IPS DF 6.9 (cell line): Measurements from ENCODE around the gene CDC14A.
"Not testable (repeated sequence)": the region's sequence is repeated elsewhere in the genome, so short reads cannot be mapped to it uniquely, and the experiment has no call there.

ENCODE experiments used
- DNase-seq: peaks from one replicate; pipeline ENCODE4 v3.0.0-alpha.2; 2013; ENCODE audit warnings: low read depth, low spot score
- H3K27ac ChIP-seq: one replicate; pipeline ENCODE4 v1.5.1; 2013; ENCODE audit warnings: low read length, control low read depth
- H3K27me3 ChIP-seq: 2 replicates; pipeline ENCODE4 v1.6.1; 2013; ENCODE audit warnings: mild to moderate bottlenecking, low read length; ENCODE audit not compliant: control insufficient read depth, insufficient read depth
- H3K36me3 ChIP-seq: 2 replicates; pipeline ENCODE4 v1.6.1; 2013; ENCODE audit warnings: low read length; ENCODE audit not compliant: control insufficient read depth, insufficient read depth
- H3K4me1 ChIP-seq: 2 replicates; pipeline ENCODE4 v1.6.1; 2013; ENCODE audit warnings: low read length; ENCODE audit not compliant: control insufficient read depth, insufficient read depth
- H3K4me3 ChIP-seq: 2 replicates; pipeline ENCODE4 v1.5.1; 2013; ENCODE audit warnings: mild to moderate bottlenecking, low read length
- H3K9me3 ChIP-seq: 2 replicates; pipeline ENCODE4 v1.6.1; 2013; ENCODE audit warnings: low read length, inconsistent platforms; ENCODE audit not compliant: control insufficient read depth, insufficient read depth
- WGBS: extraction: QIAGEN DNeasy Blood & Tissue Kit; methylation state at CpG from one replicate; pipeline ENCODE4 v1.1.7; 2013; ENCODE audit warnings: mixed read lengths, missing lambda C conversion rate; ENCODE audit not compliant: insufficient read length, insufficient coverage; 5-methylcytosine and 5-hydroxymethylcytosine counted together

Gene CDC14A

GRCh38 chr1:100400404-100400803 is 48.1 kb downstream of the CDC14A start:
- no peak overlapping the region for H3K27ac ChIP-seq
- no CpG with 5 or more reads among the region's 2 CpGs for WGBS
- DNase-seq: peak; percentile 22

GRCh38 chr1:100404821-100405220 is 52.5 kb downstream of the CDC14A start:
- DNase-seq: no peak
- Histone ChIP-seq H3K27me3 (no peaks in the 10 kb centered on the region), H3K4me1 (no peaks in the 10 kb centered on the region), H3K4me3 (no peak overlapping the region), H3K27ac (no peak overlapping the region), H3K9me3 (no peaks in the 10 kb centered on the region), H3K36me3 (no peaks in the 10 kb centered on the region)
- WGBS: no CpG with 5 or more reads among the region's 2 CpGs

More at GRCh38 chr1:100400404-100400803, 48.1 kb downstream of the CDC14A start:
- Histone ChIP-seq H3K4me1 (0 out of 2 replicates have a peak, but pooled peaks cover 1% of the 10 kb centered on the region), H3K36me3 (no peaks in the 10 kb centered on the region), H3K27me3 (no peaks in the 10 kb centered on the region), H3K4me3 (no peak overlapping the region), H3K9me3 (no peaks in the 10 kb centered on the region)

DNA sequence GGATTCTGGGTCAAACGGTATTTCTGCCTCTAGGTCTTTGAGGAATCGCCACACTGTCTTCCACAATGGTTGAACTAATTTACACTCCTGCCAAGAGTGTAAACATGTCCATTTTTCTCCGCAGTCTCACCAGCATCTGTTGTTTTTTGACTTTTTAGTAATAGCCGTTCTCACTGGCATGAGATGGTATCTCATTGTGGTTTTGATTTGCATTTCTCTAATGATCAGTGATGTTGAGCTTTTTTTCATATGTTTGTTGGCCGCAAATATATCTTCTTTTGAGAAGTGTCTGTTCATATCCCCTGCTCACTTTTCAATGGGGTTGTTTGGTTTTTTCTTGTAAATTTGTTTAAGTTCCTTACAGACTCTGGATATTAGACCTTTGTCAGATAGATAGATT is 53.6 kb downstream of the CDC14A start:
- not testable (repeated sequence) for DNase-seq, H3K27ac ChIP-seq, H3K9me3 ChIP-seq, H3K27me3 ChIP-seq, H3K4me1 ChIP-seq, H3K36me3 ChIP-seq, H3K4me3 ChIP-seq
- no CpG with 5 or more reads among the region's 5 CpGs for WGBS

- H3K27ac ChIP-seq, H3K4me3 ChIP-seq, H3K4me1 ChIP-seq, H3K36me3 ChIP-seq, H3K9me3 ChIP-seq, H3K27me3 ChIP-seq, DNase-seq: not testable (repeated sequence)
- no CpG with 5 or more reads among the region's 3 CpGs for WGBS
Measured at GRCh38 chr1:100407390-100407789, 55.1 kb downstream of the CDC14A start.

DNA sequence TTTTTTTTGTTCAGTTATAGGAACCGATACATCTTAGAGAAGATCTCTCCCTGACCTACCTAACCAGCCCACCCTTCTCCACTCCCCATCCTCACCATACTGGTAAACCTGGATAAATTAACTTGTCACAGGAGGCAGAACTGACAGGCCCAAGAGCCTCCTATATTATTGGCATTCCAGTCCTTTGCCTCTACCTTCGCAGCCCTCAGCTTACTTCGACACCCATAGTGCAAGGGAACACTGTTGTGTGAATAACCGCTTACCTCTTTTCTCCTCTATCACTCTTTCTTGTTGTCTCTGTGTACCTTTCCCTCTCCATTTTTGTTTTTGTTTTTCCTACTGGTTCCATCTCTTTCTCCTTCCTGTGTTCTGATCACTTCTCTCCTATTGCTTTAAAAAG is 58.7 kb downstream of the CDC14A start:
- WGBS: no CpG with 5 or more reads among the region's 4 CpGs
- Histone ChIP-seq H3K27me3 (no peaks in the 10 kb centered on the region), H3K4me1 (no peaks in the 10 kb centered on the region; the same call in 1 of the 2 replicates), H3K36me3 (no peaks in the 10 kb centered on the region), H3K27ac (no peak overlapping the region), H3K9me3 (no peaks in the 10 kb centered on the region), H3K4me3 (no peak overlapping the region)
- no peak for DNase-seq

DNA sequence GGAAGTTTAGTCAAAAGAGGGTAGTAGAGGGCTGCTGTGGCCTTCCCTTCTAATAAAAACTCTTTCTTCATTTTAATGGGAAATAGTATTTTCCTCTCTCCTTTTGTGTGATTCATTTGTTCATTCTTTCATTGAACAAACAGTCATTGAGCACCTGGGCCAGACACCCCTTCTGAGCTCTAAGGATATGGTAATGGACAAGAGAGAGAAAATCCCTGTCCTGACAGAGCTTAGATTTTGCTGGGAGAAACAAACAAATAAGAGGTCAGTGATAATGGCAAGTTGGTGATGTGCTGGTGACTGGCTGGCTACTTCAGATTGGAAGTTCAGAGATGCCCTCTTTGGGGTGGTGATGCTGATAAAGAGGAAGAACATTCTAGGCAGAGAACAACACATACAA is 59.3 kb downstream of the CDC14A start:
- Histone ChIP-seq H3K4me3 (no peak overlapping the region), H3K27ac (no peak overlapping the region), H3K27me3 (no peaks in the 10 kb centered on the region), H3K4me1 (no peaks in the 10 kb centered on the region; the same call in 1 of the 2 replicates), H3K9me3 (no peaks in the 10 kb centered on the region), H3K36me3 (no peaks in the 10 kb centered on the region)
- DNase-seq: no peak

- no CpG with 5 or more reads among the region's 2 CpGs for WGBS
- H3K27ac ChIP-seq: no peak overlapping the region
- no peaks in the 10 kb centered on the region for H3K36me3 ChIP-seq
- no peaks in the 10 kb centered on the region for H3K9me3 ChIP-seq
- H3K27me3 ChIP-seq: no peaks in the 10 kb centered on the region
- H3K4me3 ChIP-seq: no peak overlapping the region
- DNase-seq: no peak
- no peaks in the 10 kb centered on the region; the same call in 1 of the 2 replicates for H3K4me1 ChIP-seq
Measured at GRCh38 chr1:100413035-100413434, 60.7 kb downstream of the CDC14A start.

- WGBS: no CpG with 5 or more reads among the region's 5 CpGs
- no peak overlapping the region for H3K27ac ChIP-seq
Measured at GRCh38 chr1:100414693-100415497, 62.6 kb downstream of the CDC14A start.

DNA sequence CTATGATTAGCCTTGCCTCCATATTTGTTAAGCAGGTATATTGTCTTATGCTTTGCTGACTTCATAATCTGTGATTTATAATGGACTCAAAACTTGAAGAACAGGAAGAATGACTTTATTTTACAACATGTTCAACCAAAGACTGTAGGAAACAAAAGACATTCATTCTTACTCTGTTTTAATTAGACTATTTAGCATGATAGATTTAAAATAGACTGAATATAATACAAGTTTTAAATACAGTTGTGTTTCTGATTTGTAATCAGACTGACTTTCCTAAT is 63.1 kb downstream of the CDC14A start:
- Histone ChIP-seq H3K4me1 (no peaks in the 10 kb centered on the region; the same call in 1 of the 2 replicates), H3K36me3 (no peaks in the 10 kb centered on the region), H3K27ac (no peak overlapping the region), H3K27me3 (no peaks in the 10 kb centered on the region), H3K9me3 (no peaks in the 10 kb centered on the region), H3K4me3 (no peak overlapping the region)
- DNase-seq: no peak

More at GRCh38 chr1:100414693-100415497, 62.6 kb downstream of the CDC14A start:
- H3K9me3 ChIP-seq: no peaks in the 10 kb centered on the region
- no peak overlapping the region for H3K4me3 ChIP-seq
- DNase-seq: no peak
- no peaks in the 10 kb centered on the region for H3K27me3 ChIP-seq
- H3K4me1 ChIP-seq: no peaks in the 10 kb centered on the region; the same call in 1 of the 2 replicates
- H3K36me3 ChIP-seq: no peaks in the 10 kb centered on the region

DNA sequence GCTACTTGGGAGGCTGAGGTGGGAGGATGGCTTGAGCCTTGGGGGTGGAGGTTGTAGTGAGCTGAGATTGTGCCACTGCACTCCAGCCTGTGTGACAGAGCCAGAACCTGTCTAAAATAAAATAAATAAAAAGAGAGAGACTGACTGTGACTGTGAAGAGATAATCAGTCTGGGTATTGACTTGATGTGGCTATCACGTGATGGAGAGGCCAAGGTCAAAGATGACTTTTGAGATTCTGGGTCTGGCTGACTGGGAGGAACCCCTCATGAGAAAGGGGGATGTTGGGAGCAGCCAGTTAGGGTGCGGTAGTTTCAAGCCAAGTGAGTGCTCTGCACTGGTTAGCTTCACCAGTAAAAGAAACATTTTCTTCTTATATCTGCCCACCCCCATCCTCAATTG is 66.8 kb downstream of the CDC14A start:
- H3K36me3 ChIP-seq: no peaks in the 10 kb centered on the region
- peaks cover 2% of the 10 kb centered on the region; the same call in 1 of the 2 replicates for H3K4me1 ChIP-seq
- DNase-seq: no peak
- H3K4me3 ChIP-seq: no peak overlapping the region
- WGBS: no CpG with 5 or more reads among the region's 2 CpGs
- no peak overlapping the region for H3K27ac ChIP-seq
- H3K27me3 ChIP-seq: no peaks in the 10 kb centered on the region
- no peaks in the 10 kb centered on the region for H3K9me3 ChIP-seq

GRCh38 chr1:100422065-100422464 is 69.8 kb downstream of the CDC14A start:
- Histone ChIP-seq H3K4me3 (no peak overlapping the region), H3K9me3 (no peaks in the 10 kb centered on the region), H3K27ac (no peak overlapping the region), H3K27me3 (no peaks in the 10 kb centered on the region), H3K4me1 (peaks cover 2% of the 10 kb centered on the region; the same call in 1 of the 2 replicates), H3K36me3 (no peaks in the 10 kb centered on the region)
- WGBS: no CpG with 5 or more reads among the region's 2 CpGs
- DNase-seq: no peak
